HCT116 (cell line): Measurements from ENCODE around the gene PLB1. TPM values are rescaled to one million over a fixed set of nuclear protein-coding genes. Genes with fewer than 3 reads are reported as not detected.

Experiments used
- ATAC-seq: fragments of 200-7000 bp; cut with Tn5 transposase; 2 replicates; pipeline ENCODE4 v1.9.1; 2020; ENCODE audit warnings: mild to moderate bottlenecking, moderate library complexity
- BruUV-seq: library from RNA; stranded (reverse); fragments of 400-500 nt; replicated peaks from 2 replicates; lab custom pipeline; 2021; lab: Mats Ljungman, UMichigan
- CTCF ChIA-PET: fragments of 300-600 bp; sonication (Branson Sonifier 250); formaldehyde crosslinking; loops from one replicate; lab custom pipeline; 2021; ENCODE audit warnings: antibody characterized with exemption; lab: Charles Lee
- POLR2A ChIA-PET: fragments of 300-600, 350-600 bp; sonication (Branson Sonifier 250); formaldehyde crosslinking; loops from one replicate; lab custom pipeline; 2021; ENCODE audit warnings: antibody characterized with exemption; lab: Charles Lee
- RAD21 ChIA-PET, 2 experiments: fragments of 300-600 bp; sonication (Branson Sonifier 250); formaldehyde crosslinking; loops; one replicate each; lab custom pipeline; 2023; ENCODE audit warnings: low total read pairs in 2 of 2; ENCODE audit not compliant: uncharacterized antibody in 2 of 2, unreplicated experiment in 2 of 2, low non-redundant PET in 1 of 2; lab: Charles Lee
- DNase-seq: peaks from one replicate; pipeline ENCODE4 v3.0.0-alpha.2; 2010; ENCODE audit warnings: low read depth, low spot score
- H2AFZ ChIP-seq: fragments of 200-600 bp; shearing (Covaris generic), sonication (generic); 2 replicates; pipeline ENCODE4 v1.6.1; 2017; ENCODE audit warnings: low read depth, mixed run types, mixed read lengths, antibody characterized with exemption, low read length; ENCODE audit not compliant: poor library complexity, severe bottlenecking
- H3K27ac ChIP-seq: 2 replicates; pipeline ENCODE4 v1.5.1; 2012; ENCODE audit warnings: low read depth, low read length
- H3K27me3 ChIP-seq: fragments of 200-600 bp; sonication (generic); 2 replicates; pipeline ENCODE4 v1.6.1; 2016; ENCODE audit warnings: mixed run types, low read length, mixed read lengths; ENCODE audit not compliant: insufficient read depth
- H3K36me3 ChIP-seq, 2 experiments: fragments of 200-500 bp in 1 of 2; fragments of 200-600 bp in 1 of 2; sonication (Bioruptor generic) in 1 of 2; sonication (generic) in 1 of 2; 2 replicates each; pipeline versions ENCODE4 v1.5.1 to v1.6.1; 2014 to 2016; ENCODE audit warnings: low read length in 2 of 2, inconsistent platforms in 1 of 2, mixed read lengths in 1 of 2, mixed run types in 1 of 2; ENCODE audit not compliant: insufficient read depth in 2 of 2, control insufficient read depth in 1 of 2
- H3K4me1 ChIP-seq, 2 experiments: fragments of 200-600 bp in 1 of 2; sonication (generic) in 1 of 2; 2 replicates each; pipeline versions ENCODE4 v1.5.1 to v1.6.1; 2012 to 2017; ENCODE audit warnings: low read length in 2 of 2, inconsistent platforms in 1 of 2, mild to moderate bottlenecking in 1 of 2, mixed read lengths in 1 of 2, mixed run types in 1 of 2, moderate library complexity in 1 of 2; ENCODE audit not compliant: insufficient read depth in 2 of 2, control insufficient read depth in 1 of 2
- H3K4me2 ChIP-seq: fragments of 200-600 bp; sonication (generic); 2 replicates; pipeline ENCODE4 v1.6.1; 2017; ENCODE audit warnings: mixed run types, low read length, mixed read lengths
- H3K4me3 ChIP-seq, 2 experiments: fragments of 200-600 bp in 1 of 2; sonication (generic) in 1 of 2; replicated peaks in 1 of 2; 2 replicates each; pipeline ENCODE4 v1.5.1; 2011 to 2016; ENCODE audit warnings: low read length in 2 of 2, control low read depth in 1 of 2, low read depth in 1 of 2, mild to moderate bottlenecking in 1 of 2, mixed read lengths in 1 of 2, mixed run types in 1 of 2
- H3K79me2 ChIP-seq: fragments of 200-600 bp; sonication (generic); 2 replicates; pipeline ENCODE4 v1.6.1; 2017; ENCODE audit warnings: mild to moderate bottlenecking, mixed run types, low read length, moderate library complexity, mixed read lengths; ENCODE audit not compliant: insufficient read depth
- H3K9ac ChIP-seq: fragments of 200-600 bp; sonication (generic); 2 replicates; pipeline ENCODE4 v1.6.1; 2016; ENCODE audit warnings: low read length, mixed read lengths
- H3K9me2 ChIP-seq: fragments of 200-600 bp; sonication (generic), shearing (Covaris generic); 2 replicates; pipeline ENCODE4 v1.6.1; 2017; ENCODE audit warnings: mixed run types, mild to moderate bottlenecking, moderate library complexity; ENCODE audit not compliant: insufficient read depth
- H3K9me3 ChIP-seq, 2 experiments: fragments of 200-500 bp in 1 of 2; fragments of 200-600 bp in 1 of 2; sonication (Bioruptor generic) in 1 of 2; sonication (generic) in 1 of 2; 2 replicates each; pipeline ENCODE4 v1.6.1; 2014 to 2017; ENCODE audit warnings: low read length in 2 of 2, mixed read lengths in 2 of 2, inconsistent platforms in 1 of 2, low read depth in 1 of 2, mild to moderate bottlenecking in 1 of 2, mixed run types in 1 of 2, moderate library complexity in 1 of 2; ENCODE audit not compliant: control insufficient read depth in 1 of 2, insufficient read depth in 1 of 2
- H4K20me1 ChIP-seq: fragments of 200-600 bp; sonication (generic), shearing (Covaris generic); 2 replicates; pipeline ENCODE4 v1.6.1; 2017; ENCODE audit warnings: mixed run types, mild to moderate bottlenecking, moderate library complexity; ENCODE audit not compliant: insufficient read depth
- CBX3 ChIP-seq: IDR thresholded peaks from 2 replicates; pipeline ENCODE4 v1.6.1; 2012; ENCODE audit warnings: low read depth
- CEBPB ChIP-seq: IDR thresholded peaks from 2 replicates; pipeline ENCODE4 v1.6.1; 2012; ENCODE audit warnings: low read depth
- EGR1 ChIP-seq: IDR thresholded peaks from 2 replicates; pipeline ENCODE4 v1.6.1; 2012; ENCODE audit warnings: low read depth
- ELF1 ChIP-seq: IDR thresholded peaks from 2 replicates; pipeline ENCODE4 v1.6.1; 2012; ENCODE audit warnings: low read depth, borderline replicate concordance
- EZH2 ChIP-seq: fragments of 200-600 bp; sonication (generic); IDR thresholded peaks from 2 replicates; pipeline ENCODE4 v1.6.1; 2017; ENCODE audit warnings: antibody characterized with exemption, mixed run types
- EZH2phosphoT487 ChIP-seq: fragments of 200-600 bp; IDR thresholded peaks from 2 replicates; pipeline ENCODE4 v1.6.1; 2018; ENCODE audit warnings: antibody characterized with exemption, borderline replicate concordance
- JUND ChIP-seq: IDR thresholded peaks from 2 replicates; pipeline ENCODE4 v1.6.1; 2012
- POLR2A ChIP-seq: IDR thresholded peaks from 2 replicates; pipeline ENCODE4 v1.7.0; 2011; ENCODE audit warnings: borderline replicate concordance; ENCODE audit not compliant: insufficient read depth, insufficient read length; ENCODE audit errors: extremely low read depth
- POLR2AphosphoS5 ChIP-seq: IDR thresholded peaks from 2 replicates; pipeline ENCODE4 v1.6.1; 2011; ENCODE audit warnings: mild to moderate bottlenecking, low read depth, low read length, moderate library complexity
- RAD21 ChIP-seq: IDR thresholded peaks from 2 replicates; pipeline ENCODE4 v1.6.1; 2012; ENCODE audit warnings: low read depth, mild to moderate bottlenecking
- SP1 ChIP-seq: IDR thresholded peaks from 2 replicates; pipeline ENCODE4 v1.6.1; 2012; ENCODE audit warnings: low read depth
- SRF ChIP-seq: IDR thresholded peaks from 2 replicates; pipeline ENCODE4 v1.6.1; 2012; ENCODE audit warnings: low read depth
- TCF7L2 ChIP-seq: IDR thresholded peaks from 2 replicates; pipeline ENCODE4 v1.7.0; 2011; ENCODE audit warnings: borderline replicate concordance, inconsistent platforms; ENCODE audit not compliant: insufficient read depth, insufficient read length; ENCODE audit errors: extremely low read depth
- YY1 ChIP-seq: IDR thresholded peaks from 2 replicates; pipeline ENCODE4 v1.6.1; 2011; ENCODE audit warnings: low read length, low read depth, moderate library complexity, mild to moderate bottlenecking; ENCODE audit not compliant: insufficient replicate concordance; ENCODE audit errors: extremely low read depth
- ZFX ChIP-seq: fragments of 450-650 bp; IDR thresholded peaks from 2 replicates; pipeline ENCODE4 v1.6.1; 2017
- intact Hi-C: fragments of 100-400 bp; cut with micrococcal nuclease; formaldehyde crosslinking; loops from 2 replicates; pipeline ENCODE4 v1.10.0; 2022
- total RNA-seq: library from RNA; stranded (reverse); gene quantifications from one replicate; pipeline ENCODE4 v1.2.1, GENCODE V29; 2021; ENCODE audit not compliant: unreplicated experiment
- TF ChIP-seq, protein P1 (sequence below), 3 experiments: fragments of 200-600 bp in 1 of 3; sonication (generic) in 1 of 3; IDR thresholded peaks in 2 of 3; conservative IDR thresholded peaks in 1 of 3; 2 replicates each; pipeline ENCODE4 v1.5.1; 2012 to 2017; ENCODE audit warnings: low read depth in 2 of 3, low read length in 2 of 3, antibody characterized with exemption in 1 of 3, borderline replicate concordance in 1 of 3, control low read depth in 1 of 3, mild to moderate bottlenecking in 1 of 3, mixed read lengths in 1 of 3, mixed run types in 1 of 3, moderate library complexity in 1 of 3; ENCODE audit not compliant: insufficient read depth in 1 of 3
- TF ChIP-seq, protein P2 (sequence below): IDR thresholded peaks from 2 replicates; pipeline ENCODE4 v1.6.1; 2011; ENCODE audit warnings: mild to moderate bottlenecking, low read length, moderate library complexity; ENCODE audit not compliant: insufficient replicate concordance; ENCODE audit errors: extremely low read depth
- TF ChIP-seq, protein P3 (sequence below): IDR thresholded peaks from 2 replicates; pipeline ENCODE4 v1.6.1; 2012; ENCODE audit warnings: low read depth

Gene PLB1
- total RNA-seq, 1 experiment from 2014 or later, result 0.49 TPM

DNA sequence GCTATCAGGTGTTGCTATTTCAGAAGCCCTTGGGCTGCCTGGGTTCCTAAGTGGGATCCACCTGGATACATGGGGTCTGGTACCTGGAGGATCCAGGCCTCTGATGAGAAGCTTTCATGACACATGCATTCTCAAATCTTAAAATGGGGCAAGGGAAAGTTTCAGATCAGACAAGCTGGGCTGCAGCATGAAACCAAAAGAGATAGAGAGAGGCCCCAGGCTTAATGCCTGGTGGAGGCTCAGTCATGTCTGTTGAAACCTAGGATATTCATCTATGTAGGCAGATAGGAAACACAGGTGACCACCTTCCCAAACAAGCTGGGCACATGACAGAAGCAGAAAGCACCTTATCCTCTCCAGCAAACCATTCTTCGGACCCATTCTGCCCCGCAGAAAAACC lies 18.8 kb upstream of the PLB1 start:
- DNase-seq (no peak), ATAC-seq (no peak)
- no peaks in the 10 kb centered on the region for H4K20me1 ChIP-seq
- no peak overlapping the region for H3K4me3 ChIP-seq
- H3K9me3 ChIP-seq, result no peaks in the 10 kb centered on the region
- intact Hi-C loops, result no loop called here
- no peak for TF ChIP-seq EZH2phosphoT487
- no peak for TF ChIP-seq POLR2A
- no peak for TF ChIP-seq POLR2AphosphoS5
- TF ChIP-seq TCF7L2, result no peak
- no peak for TF ChIP-seq CEBPB
- no peak for TF ChIP-seq CBX3
- no peak for TF ChIP-seq SRF
- TF ChIP-seq EZH2, result no peak
- TF ChIP-seq ELF1, result no peak
- TF ChIP-seq JUND, result no peak
- no peak for TF ChIP-seq ZFX
- TF ChIP-seq, protein P1, sequence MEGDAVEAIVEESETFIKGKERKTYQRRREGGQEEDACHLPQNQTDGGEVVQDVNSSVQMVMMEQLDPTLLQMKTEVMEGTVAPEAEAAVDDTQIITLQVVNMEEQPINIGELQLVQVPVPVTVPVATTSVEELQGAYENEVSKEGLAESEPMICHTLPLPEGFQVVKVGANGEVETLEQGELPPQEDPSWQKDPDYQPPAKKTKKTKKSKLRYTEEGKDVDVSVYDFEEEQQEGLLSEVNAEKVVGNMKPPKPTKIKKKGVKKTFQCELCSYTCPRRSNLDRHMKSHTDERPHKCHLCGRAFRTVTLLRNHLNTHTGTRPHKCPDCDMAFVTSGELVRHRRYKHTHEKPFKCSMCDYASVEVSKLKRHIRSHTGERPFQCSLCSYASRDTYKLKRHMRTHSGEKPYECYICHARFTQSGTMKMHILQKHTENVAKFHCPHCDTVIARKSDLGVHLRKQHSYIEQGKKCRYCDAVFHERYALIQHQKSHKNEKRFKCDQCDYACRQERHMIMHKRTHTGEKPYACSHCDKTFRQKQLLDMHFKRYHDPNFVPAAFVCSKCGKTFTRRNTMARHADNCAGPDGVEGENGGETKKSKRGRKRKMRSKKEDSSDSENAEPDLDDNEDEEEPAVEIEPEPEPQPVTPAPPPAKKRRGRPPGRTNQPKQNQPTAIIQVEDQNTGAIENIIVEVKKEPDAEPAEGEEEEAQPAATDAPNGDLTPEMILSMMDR (IDR thresholded peaks at IDR 0.05 in 2 of 3, conservative IDR thresholded peaks at IDR 0.05 in 1 of 3; ENCODE audit: borderline replicate concordance in 1 of 3, insufficient read depth in 1 of 3, low read depth in 2 of 3, low read length in 2 of 3), result no peak
- no peak for TF ChIP-seq RAD21
- no peak for TF ChIP-seq EGR1
- no peak for TF ChIP-seq SP1
- TF ChIP-seq, protein P2, sequence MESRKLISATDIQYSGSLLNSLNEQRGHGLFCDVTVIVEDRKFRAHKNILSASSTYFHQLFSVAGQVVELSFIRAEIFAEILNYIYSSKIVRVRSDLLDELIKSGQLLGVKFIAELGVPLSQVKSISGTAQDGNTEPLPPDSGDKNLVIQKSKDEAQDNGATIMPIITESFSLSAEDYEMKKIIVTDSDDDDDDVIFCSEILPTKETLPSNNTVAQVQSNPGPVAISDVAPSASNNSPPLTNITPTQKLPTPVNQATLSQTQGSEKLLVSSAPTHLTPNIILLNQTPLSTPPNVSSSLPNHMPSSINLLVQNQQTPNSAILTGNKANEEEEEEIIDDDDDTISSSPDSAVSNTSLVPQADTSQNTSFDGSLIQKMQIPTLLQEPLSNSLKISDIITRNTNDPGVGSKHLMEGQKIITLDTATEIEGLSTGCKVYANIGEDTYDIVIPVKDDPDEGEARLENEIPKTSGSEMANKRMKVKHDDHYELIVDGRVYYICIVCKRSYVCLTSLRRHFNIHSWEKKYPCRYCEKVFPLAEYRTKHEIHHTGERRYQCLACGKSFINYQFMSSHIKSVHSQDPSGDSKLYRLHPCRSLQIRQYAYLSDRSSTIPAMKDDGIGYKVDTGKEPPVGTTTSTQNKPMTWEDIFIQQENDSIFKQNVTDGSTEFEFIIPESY, result no peak
- TF ChIP-seq, protein P3, sequence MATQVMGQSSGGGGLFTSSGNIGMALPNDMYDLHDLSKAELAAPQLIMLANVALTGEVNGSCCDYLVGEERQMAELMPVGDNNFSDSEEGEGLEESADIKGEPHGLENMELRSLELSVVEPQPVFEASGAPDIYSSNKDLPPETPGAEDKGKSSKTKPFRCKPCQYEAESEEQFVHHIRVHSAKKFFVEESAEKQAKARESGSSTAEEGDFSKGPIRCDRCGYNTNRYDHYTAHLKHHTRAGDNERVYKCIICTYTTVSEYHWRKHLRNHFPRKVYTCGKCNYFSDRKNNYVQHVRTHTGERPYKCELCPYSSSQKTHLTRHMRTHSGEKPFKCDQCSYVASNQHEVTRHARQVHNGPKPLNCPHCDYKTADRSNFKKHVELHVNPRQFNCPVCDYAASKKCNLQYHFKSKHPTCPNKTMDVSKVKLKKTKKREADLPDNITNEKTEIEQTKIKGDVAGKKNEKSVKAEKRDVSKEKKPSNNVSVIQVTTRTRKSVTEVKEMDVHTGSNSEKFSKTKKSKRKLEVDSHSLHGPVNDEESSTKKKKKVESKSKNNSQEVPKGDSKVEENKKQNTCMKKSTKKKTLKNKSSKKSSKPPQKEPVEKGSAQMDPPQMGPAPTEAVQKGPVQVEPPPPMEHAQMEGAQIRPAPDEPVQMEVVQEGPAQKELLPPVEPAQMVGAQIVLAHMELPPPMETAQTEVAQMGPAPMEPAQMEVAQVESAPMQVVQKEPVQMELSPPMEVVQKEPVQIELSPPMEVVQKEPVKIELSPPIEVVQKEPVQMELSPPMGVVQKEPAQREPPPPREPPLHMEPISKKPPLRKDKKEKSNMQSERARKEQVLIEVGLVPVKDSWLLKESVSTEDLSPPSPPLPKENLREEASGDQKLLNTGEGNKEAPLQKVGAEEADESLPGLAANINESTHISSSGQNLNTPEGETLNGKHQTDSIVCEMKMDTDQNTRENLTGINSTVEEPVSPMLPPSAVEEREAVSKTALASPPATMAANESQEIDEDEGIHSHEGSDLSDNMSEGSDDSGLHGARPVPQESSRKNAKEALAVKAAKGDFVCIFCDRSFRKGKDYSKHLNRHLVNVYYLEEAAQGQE, result no peak
- no peak for TF ChIP-seq YY1
- H3K36me3 ChIP-seq, result no peaks in the 10 kb centered on the region
- H3K27me3 ChIP-seq, result no peaks in the 10 kb centered on the region
- H3K4me2 ChIP-seq, result no peak overlapping the region
- BruUV-seq, result no TSS peak
- POLR2A ChIA-PET, result no interaction called here
- CTCF ChIA-PET, result no interaction called here
- H3K79me2 ChIP-seq, result no peaks in the 10 kb centered on the region
- H2AFZ ChIP-seq, result no peak overlapping the region
- H3K27ac ChIP-seq, result no peak overlapping the region
- no peak overlapping the region for H3K9ac ChIP-seq
- RAD21 ChIA-PET, result no interaction called here
- H3K4me1 ChIP-seq, result no peaks in the 10 kb centered on the region
- no peaks in the 10 kb centered on the region for H3K9me2 ChIP-seq
